ENCODE data around the gene NSRP1.
"Not testable (repeated sequence)": the region's sequence is repeated elsewhere in the genome, so short reads cannot be mapped to it uniquely, and the experiment has no call there.

The NSRP1 gene, protein sequence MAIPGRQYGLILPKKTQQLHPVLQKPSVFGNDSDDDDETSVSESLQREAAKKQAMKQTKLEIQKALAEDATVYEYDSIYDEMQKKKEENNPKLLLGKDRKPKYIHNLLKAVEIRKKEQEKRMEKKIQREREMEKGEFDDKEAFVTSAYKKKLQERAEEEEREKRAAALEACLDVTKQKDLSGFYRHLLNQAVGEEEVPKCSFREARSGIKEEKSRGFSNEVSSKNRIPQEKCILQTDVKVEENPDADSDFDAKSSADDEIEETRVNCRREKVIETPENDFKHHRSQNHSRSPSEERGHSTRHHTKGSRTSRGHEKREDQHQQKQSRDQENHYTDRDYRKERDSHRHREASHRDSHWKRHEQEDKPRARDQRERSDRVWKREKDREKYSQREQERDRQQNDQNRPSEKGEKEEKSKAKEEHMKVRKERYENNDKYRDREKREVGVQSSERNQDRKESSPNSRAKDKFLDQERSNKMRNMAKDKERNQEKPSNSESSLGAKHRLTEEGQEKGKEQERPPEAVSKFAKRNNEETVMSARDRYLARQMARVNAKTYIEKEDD

DNA sequence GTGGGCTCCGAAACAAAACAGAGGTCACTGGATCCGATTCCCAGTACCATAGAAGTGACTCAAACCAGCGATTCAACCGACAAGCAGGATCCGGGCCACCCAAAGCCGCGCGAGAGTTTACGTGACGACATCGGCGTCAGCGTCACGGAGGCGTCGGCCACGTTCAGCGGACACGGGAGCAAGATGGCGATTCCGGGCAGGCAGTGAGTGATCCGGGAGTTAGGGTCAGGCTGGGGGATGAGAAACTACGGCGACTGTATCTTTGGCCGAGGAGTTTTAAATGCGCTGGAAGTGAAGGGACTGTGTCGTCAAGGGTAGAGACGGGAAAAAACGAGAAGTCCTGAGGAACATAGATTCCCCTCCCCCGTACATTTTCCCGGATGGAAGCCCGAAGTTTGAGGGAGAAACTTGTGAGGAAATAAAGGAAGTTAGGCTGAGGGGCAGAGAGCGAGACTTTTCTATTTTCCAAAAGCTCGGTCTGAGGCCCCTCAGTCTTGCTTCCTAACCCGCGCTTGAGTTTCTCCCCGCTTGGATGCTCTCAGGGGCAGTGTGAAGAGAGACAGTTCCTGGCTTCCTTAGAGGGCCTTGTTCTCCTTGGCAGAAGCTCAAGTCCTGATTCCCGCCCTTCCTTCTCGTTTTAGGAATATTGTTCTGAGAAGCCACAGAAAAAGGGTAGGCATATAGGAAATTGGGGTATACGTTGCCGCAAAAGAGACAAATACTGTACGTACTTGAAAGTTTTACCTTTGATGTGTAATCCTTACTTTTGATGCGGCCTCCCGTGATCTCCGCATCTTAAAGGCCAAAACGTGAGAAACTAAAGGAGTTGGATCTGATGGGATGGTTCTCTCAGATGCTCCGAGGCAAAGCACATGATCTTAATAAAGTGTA is at the start of gene NSRP1:
NSRP1 (plus strand) TSS at position 156 of the 891 bp plus-strand sequence; CDS start at position 184, 28 bp downstream.
- DNase-seq = peak; percentile 92

DNA sequence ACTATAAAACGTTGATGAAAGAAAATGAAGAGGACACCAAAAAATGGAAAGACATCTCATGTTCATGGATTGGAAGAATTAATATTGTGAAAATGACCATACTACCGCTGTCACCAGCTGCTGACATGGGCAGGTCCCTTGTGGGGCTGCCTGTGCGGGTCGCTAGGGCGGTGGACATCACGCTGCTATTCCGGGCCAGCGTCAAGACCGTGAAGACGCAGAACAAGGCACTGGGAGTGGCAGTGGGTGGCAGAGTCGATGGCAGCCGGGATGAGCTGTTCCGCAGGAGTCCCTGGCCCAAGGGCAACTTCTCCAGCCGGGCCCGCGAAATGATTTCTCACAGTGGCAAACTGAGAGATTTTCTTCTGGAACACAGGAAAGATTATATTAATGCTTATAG is 48.2 kb upstream of the NSRP1 start:
- DNase-seq = no peak

DNA sequence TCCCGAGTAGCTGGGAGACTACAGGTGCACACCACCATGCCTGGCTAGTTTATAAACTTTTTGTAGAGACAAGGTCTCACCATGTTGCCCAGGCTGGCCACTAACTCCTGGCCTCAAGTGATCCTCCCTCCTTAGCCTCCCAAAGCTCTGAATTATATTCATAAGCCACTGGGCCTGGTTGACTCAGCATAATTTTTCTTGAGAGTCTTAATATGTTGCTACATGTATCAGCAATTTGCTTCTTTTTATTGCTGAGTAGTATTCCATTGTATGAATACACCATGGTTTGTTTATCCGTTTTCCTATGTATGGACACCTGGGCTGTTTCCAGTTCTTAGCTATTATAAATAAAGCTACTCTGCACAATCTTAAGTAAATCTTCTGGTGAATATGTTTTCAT is 42.4 kb upstream of the NSRP1 start:
- DNase-seq = no peak

DNA sequence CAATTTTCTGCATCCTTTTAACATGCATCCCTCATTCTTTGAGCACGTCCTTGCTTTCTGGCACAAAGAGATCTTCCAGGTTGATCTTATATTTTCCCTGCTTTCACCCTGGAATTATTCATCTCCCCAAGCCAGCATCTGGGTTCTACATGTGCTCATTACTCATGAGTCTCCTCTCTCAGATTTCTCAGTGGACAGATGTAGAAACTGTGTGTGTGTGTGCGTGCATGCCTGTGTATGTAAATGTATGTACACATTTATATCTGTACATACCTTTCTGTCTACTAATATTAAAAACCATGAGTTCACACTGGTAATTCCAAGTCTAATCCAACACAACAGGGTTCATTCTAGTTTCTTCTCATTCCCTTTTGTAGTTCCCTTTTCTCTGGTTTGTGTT is 41.9 kb upstream of the NSRP1 start:
- no peak for DNase-seq

DNA sequence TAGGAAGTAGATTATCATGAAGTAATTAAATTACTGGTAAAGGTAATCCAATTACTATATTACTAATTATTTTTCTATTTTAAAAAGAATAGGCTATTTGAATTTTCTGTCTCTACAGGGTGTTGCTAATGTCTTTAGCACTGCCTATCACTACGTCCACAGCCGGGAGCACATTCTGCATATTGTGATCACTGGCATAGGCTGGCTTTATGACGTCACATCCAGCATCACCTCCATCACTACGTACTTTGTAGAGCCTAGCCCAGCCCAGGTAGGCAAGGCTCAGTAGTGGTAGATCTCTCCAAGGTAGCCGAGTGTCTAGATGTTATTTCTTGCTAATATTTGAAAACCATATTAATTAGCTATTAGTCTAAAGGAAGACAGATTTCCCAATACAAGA is 33.8 kb upstream of the NSRP1 start:
- no peak for DNase-seq

DNA sequence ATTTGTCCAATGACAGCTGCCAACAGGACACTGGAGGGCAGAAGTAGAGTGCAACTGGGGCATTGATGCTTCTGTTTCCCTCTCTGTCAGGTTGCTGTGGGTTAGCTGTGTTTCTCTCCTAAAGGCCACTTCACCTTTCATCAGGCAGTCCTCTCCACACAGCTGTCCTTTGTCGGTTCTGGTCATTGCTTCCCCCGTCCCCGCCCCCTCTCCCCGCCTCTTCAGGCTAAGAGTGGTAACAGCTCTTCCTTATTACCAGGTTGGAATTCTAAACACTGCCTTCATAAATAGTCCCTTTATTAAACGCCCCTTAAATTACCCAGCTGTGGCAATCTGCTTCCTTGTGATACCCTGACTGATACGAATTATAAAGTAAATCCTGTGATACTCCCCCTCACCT is 31.8 kb upstream of the NSRP1 start:
- DNase-seq = no peak

DNA sequence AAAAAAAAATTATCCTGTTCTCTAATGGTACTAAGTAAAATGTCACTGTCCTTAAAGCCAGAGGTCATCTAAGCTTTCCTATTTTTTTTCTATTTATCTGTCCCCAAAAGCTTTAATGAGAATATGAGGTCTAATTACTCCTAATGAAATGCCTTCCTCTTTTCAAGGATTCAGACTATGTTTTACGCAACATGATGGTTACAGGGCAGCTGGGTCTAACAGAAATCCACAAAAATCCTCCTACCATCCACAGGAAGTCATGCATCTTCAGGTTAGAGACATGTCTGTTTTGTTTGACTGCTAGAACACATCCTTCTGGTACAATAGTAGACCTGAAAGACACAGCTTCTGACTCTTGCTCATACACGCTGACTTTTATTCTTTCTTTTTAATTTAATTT is 29.7 kb upstream of the NSRP1 start:
- no peak for DNase-seq

DNA sequence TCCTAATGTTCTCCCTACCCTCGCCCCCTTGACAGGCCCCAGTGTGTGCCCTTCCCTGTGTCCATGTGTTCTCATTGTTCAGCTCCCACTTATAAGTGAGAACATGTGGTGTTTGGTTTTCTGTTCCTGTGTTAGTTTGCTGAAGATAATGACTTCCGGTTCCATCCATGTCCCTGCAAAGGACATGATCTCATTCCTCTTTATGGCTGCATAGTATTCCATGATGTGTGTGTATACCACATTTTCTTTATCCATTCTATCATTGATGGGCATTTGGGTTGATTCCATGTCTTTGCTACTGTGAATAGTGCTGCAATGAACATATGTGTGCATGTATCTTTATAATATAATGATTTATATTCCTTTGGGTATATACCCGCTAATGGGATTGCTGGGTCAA is 29.2 kb upstream of the NSRP1 start:
- DNase-seq = not testable (repeated sequence)

DNA sequence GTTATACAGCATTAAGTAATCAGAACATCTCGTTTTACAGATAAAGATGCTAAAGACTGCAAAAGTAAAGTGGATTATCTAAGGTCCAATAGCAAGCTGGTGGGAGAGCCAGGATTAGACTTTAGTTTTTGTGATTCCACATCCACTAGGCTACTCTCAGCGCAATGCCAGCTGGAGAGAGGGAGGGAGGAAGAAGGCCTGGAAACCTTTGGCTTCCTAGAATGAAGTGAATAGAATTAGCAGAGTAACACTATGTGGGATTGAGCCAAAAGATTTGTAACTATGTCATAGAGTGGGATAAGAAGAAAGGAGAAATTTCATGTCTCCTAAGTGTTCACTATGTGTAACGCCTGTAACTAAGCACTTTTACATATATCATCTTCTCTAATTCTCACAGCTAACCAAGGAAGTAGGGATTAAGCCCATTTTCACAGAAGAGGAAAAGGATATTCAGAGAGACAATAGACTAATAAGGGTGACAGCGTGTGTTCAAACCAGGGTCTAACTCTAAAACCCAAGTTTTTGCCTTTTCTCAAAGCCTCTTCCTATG is 25.4 kb upstream of the NSRP1 start:
- DNase-seq = no peak

DNA sequence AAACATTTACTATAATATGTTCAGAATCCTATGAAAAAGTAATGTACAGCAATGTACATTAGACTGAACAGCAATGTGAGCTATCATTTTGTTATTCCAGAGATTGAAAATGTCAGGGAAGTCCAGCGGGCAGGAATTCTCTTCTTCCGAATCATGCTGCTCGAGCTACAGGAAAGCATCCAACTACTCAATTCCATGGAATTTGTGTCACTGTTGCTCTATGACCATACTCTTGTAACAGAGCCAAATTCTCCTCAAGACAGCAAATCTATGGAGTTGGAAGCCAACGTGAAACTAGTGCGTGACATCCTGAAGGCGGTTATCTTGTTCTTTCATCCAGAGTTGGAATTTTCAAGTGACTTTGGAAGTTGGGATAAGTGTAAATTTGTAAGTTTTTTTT is 24.8 kb upstream of the NSRP1 start:
- DNase-seq = no peak

DNA sequence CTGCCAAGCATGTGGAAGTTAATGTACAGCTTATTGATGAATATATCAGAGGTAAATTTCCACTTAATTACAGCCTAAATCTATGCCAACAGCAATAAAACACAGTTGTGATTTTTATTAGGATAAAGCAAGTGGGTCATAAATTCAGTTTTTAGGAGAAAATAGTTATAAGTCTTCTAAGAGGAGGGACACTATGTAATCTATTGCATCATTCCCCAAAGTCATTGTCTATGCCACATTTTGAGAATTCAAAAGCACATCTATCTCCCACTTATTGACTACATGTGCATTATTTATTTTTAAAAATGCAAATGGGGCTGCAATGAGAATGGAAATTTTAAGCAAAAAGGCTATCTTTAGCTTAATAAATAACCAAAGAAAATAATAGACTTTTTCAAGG is 23.7 kb upstream of the NSRP1 start:
- no peak for DNase-seq

DNA sequence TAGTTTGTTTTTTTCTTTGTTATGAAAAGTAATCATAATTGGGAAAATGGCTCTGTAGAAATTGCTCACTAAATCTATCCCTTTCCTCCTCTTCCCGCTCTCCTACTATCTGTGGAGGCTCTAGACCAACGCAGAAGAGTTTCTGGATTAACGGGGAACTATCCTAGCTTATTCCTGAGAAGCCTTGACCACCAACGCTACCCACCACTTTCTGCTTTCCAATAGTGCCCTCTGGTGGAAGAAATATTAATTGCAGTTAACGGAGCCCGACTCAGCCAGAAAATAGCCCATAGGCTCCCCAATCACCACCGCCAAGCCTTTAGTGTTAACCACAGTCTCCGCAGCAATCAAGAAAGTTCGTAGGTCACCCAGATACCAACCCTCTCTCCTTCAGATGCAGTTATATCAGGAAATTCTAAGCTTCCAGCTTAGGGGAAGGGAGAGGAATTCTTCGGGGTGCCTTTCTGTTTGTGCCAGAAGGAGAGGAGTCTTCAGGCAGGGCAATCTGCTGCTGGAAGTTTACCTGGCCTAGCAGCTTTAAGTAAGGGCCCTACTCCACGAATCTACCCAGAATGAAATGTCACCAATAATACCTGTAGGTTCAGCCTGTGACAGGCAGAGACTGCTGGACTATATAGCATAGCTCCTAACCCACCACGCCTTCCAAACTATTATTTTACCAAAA is 23.0 kb upstream of the NSRP1 start:
- DNase-seq = peak; percentile 15

DNA sequence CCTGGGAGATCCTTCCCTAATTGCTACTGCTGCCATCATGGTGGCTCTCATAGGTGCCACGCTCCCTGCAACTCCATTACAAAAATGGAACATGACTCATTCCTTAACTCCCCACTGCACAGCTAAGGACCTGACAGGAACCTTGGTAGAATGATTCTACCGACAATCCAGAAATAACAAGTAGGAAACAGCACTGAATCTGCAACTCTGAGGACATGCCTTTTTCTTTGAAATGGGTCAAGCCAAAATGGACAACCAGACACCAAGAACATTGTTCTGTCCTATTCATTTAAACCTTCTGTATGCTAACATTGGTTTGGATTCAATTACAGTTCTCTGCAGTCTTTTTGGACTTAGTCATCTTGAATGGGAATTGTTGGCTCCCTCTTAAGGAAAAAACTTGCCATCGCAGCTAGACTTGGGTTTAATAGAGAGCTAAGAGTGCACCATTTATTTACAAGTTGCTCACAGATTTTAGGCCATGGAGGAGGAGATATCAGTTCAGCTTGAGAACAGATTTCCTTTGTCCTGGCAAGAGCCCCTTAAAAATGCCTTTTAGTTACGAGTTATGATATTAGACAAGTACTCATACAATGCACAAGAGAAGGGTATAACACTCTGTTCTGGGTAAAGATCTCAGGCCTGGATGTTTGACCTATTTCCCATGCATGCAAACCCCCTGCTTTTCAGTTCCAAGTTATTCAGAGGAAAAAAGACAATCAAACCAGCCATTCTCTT is 20.9 kb upstream of the NSRP1 start:
- no peak for DNase-seq

DNA sequence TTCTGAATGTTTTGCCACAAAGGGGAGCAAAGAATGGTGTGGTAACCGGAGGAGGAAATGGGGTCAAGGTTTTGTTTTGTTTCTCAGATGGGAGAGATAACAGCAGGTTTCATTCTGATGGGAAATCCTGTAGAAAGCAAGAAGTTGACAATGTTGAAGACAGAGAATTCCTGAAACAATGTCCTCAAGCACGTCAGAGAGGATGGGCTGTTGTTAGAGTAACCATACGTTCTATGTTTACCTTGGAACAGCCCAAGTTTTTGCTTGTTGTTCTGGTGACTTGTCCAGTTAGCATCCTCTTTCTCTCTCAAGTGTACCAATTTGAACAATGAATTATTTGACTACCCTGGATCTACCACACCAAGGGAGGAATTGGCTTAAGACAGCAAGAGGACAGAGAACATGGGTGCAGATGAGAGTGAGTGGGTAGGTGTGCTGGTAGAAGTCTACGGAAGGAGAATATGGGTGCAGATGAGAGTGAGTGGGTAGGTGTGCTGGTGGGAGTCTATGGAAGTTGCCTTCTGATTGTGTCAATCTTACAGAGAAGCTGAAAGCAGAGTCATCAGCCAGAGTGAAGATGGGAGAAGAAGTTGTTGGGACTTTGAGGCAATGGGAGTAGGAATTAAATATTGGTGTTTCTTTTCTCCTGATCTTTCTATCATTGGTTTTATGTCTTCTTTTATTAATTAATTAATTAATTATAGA is 14.8 kb upstream of the NSRP1 start:
- DNase-seq = no peak

DNA sequence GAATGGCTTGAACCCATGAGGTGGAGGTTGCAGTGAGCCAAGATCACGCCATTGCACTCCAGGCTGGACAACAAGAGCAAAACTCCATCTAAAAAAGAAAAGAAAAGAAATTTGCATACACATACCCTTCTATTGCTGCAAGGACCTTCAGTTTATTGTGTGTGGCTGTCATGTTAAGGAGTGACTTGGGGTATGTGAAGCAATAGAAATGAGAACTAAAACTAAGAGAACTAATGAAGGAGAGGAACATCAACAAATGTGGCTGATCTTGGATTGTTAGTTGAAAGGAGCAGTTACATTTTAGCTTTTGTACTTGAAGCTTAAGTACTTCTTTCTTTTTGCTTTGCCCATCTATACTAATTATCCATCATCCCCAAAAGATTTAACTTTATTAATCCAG is 12.7 kb upstream of the NSRP1 start:
- DNase-seq = no peak

DNA sequence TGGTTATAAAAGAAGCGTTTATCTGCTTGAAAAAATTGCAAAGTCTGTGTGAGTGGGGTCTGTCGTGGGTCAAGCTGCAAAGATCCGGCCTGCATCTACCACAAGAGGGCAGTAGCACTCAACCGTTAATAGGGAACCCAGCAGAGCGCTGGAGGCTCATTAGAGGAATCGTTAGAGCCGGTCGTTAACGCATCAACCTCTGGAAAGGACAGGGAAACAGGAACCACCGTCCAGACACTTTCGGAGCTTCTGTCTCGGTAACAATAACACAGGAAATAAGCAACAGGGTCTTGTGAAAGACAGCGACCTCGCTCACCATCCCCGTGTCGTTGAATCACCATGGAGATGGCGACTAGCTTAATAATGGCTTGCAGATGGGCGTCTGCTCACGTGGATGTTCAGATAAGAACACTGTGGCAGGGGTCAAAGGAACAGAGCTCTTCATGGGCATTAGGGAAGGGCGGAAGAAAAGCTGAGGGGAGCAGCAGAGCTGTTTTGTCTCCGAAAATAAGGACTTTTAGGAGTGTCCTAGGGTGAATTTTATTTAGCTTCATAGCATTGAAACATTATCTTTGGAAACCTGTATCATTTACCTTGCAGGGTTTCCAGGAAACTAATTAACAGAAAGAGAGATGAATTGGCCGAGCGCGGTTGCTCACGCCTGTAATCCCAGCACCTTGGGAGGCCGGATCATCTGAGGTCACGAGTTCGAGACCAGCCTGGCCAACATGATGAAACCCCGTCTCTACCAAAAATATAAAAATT is 11.9 kb upstream of the NSRP1 start:
- DNase-seq = peak; percentile 60

DNA sequence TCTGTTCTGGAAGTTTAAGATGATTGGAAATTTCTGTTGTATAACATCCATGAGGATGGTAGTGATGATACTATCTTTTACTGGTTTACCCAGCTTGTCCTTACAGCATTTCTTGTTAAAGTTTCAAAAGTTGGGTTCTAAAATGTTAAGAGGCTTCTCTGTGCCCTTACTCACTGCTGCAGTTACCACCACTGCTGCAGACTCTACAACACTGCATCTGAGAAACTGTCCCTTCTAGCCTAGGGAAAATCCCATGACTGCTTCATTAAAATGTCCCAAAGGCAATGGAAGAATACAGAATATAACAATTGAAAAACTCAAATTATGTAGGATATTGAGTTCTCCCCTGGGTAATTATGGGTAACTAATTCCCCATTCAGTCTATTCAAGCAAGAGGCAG is 3.8 kb upstream of the NSRP1 start:
- no peak for DNase-seq

DNA sequence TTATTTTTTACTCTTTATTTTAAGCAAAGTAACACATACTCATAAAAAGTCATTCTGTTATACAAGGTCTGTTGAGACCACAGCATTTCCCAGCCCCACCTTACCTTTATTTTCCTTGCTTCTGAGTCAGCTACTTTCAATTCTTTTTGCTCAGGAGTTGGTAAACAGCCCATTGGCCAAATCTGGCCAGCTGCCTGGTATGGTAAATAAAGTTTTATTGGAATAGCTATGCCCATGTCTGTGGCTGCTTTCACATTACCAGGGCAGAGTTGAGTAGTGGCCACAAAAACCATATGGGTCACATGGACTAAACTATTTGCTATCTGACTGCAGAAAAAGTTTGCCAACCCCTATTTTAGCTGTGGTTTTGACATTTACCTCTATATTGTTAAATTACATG is 3.4 kb upstream of the NSRP1 start:
- DNase-seq = no peak

DNA sequence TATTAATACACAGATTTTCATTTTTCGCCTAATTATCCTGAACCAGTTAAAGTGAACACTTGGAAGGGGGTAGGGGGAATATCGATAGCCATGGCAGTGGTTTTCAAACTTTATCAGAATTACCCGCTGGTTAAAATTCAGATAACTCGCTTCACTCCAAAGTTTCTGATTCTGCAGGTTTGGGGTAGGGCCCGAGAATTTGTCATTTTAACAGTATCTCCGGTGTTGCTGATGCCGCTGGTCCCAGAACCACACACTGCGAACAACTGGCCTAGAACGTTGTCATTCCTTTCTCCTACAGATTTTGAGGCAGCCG is 313 bp upstream of the NSRP1 start:
- no peak for DNase-seq

DNA sequence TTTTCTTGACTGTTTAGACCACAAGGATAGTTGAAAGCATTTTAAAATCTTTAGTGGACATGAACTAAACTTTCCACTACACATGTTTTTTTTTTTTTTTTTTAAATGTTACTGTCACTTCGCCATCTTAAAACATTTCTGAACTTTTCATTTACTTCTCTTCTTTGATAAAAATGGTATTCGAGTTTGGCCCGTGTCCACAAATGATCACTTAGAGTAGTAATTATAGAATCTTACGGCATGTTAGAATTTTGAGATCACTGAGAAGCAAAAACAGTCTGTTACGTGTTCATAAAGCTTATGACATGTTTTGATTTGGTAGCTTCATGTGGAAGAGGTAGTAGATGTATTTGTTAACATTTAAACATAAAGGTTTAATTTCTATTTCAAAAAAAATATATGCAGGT is 1.1 kb downstream of the NSRP1 start:
- no peak for DNase-seq

DNA sequence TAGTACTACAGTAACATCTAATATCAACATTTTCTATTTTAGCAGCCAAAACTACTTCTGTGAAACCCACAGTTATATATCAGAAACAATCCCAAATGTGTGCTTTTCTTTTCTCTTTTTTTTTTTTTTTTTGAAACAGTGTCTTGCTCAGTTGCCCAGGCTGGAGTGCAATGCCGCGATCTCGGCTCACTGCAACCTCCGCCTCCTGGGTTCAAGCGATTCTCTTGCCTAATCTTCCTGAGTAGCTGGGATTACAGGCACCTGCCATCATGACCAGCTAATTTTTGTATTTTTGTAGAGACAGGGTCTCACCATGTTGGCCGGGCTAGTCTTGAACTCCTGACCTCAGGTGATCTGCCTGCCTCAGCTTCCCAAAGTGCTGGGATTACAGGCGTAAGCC is 2.0 kb downstream of the NSRP1 start:
- not testable (repeated sequence) for DNase-seq

All from stimulated activated CD4-positive, alpha-beta T cell treated with anti-CD3 and anti-CD28 coated beads, Interleukin-12 subunit alpha, Interleukin-12 subunit beta, amount 100 ng/mL, for 4 hours (primary cell).